PC-9 (cell line): ENCODE measurements around the gene RTN4R. TPM values are rescaled to one million over a fixed set of nuclear protein-coding genes. Genes with fewer than 3 reads are reported as not detected.

Source experiments
- BruUV-seq: library from RNA; stranded (reverse); fragments of 400-500 nt; replicated peaks from 2 replicates; lab custom pipeline; 2021; lab: Mats Ljungman, UMichigan
- CTCF ChIA-PET: fragments of 300-600 bp; sonication (Branson Sonifier 250); formaldehyde crosslinking; loops from one replicate; lab custom pipeline; 2022; ENCODE audit warnings: antibody characterized with exemption; lab: Charles Lee
- POLR2A ChIA-PET: fragments of 300-600 bp; sonication (Branson Sonifier 250); formaldehyde crosslinking; loops from one replicate; lab custom pipeline; 2022; ENCODE audit warnings: antibody characterized with exemption; ENCODE audit not compliant: unreplicated experiment; lab: Charles Lee
- DNase-seq, 2 experiments: peaks; one replicate each; pipeline versions ENCODE4 v3.0.0 to v3.0.0-alpha.2; 2015 to 2022; ENCODE audit warnings: mixed read lengths in 1 of 2
- H2AFZ ChIP-seq: fragments of 200-600 bp; sonication (generic); 2 replicates; pipeline ENCODE4 v1.8.1; 2017; ENCODE audit warnings: antibody characterized with exemption
- H3F3A ChIP-seq: fragments of 200-600 bp; sonication (generic); 2 replicates; pipeline ENCODE4 v1.8.1; 2017; ENCODE audit warnings: antibody characterized with exemption, mild to moderate bottlenecking, low read depth; ENCODE audit not compliant: insufficient read depth
- H3K27ac ChIP-seq: fragments of 200-600 bp; sonication (generic); 2 replicates; pipeline ENCODE4 v1.6.1; 2016; ENCODE audit warnings: mixed run types
- H3K27me3 ChIP-seq: fragments of 200-600 bp; sonication (generic); 2 replicates; pipeline ENCODE4 v1.6.1; 2016; ENCODE audit warnings: low read depth, mixed run types; ENCODE audit not compliant: insufficient read depth
- H3K36me3 ChIP-seq: fragments of 200-600 bp; sonication (generic); 2 replicates; pipeline ENCODE4 v1.6.1; 2016; ENCODE audit warnings: low read depth, mixed run types
- H3K4me1 ChIP-seq: fragments of 200-600 bp; sonication (generic); replicated peaks from 2 replicates; pipeline ENCODE4 v1.6.1; 2016; ENCODE audit warnings: mixed run types; ENCODE audit not compliant: insufficient read depth
- H3K4me2 ChIP-seq: fragments of 200-600 bp; sonication (generic); 2 replicates; pipeline ENCODE4 v1.6.1; 2017; ENCODE audit warnings: mixed run types
- H3K4me3 ChIP-seq: fragments of 200-600 bp; sonication (generic); 2 replicates; pipeline ENCODE4 v1.6.1; 2016; ENCODE audit warnings: mixed run types
- H3K79me2 ChIP-seq: fragments of 200-600 bp; sonication (generic); 2 replicates; pipeline ENCODE4 v1.6.1; 2017; ENCODE audit warnings: low read depth, mixed run types
- H3K9me2 ChIP-seq: fragments of 200-600 bp; sonication (generic); 2 replicates; pipeline ENCODE4 v1.8.1; 2017; ENCODE audit warnings: mild to moderate bottlenecking; ENCODE audit not compliant: insufficient read depth
- H3K9me3 ChIP-seq: fragments of 200-600 bp; sonication (generic); 2 replicates; pipeline ENCODE4 v1.8.1; 2016; ENCODE audit warnings: low read depth; ENCODE audit not compliant: insufficient read depth
- H4K20me1 ChIP-seq: fragments of 200-600 bp; sonication (generic); 2 replicates; pipeline ENCODE4 v1.8.1; 2017; ENCODE audit not compliant: insufficient read depth
- CTCF ChIP-seq: fragments of 200-600 bp; sonication (generic); conservative IDR thresholded peaks from 2 replicates; pipeline ENCODE4 v1.6.1; 2017; ENCODE audit warnings: mixed run types, antibody characterized with exemption, mild to moderate bottlenecking, moderate library complexity
- EZH2 ChIP-seq: fragments of 200-600 bp; sonication (generic); IDR thresholded peaks from 2 replicates; pipeline ENCODE4 v1.8.0; 2017; ENCODE audit warnings: antibody characterized with exemption, low read depth
- intact Hi-C: fragments of 100-400 bp; cut with micrococcal nuclease; formaldehyde crosslinking; loops from one replicate; pipeline ENCODE4 v1.10.0; 2022; ENCODE audit not compliant: unreplicated experiment
- total RNA-seq: library from RNA; stranded (reverse); gene quantifications from 2 replicates; pipeline ENCODE4 v1.2.3, GENCODE V29; 2021

The RTN4R gene
- total RNA-seq, 1 experiment from 2014 or later, result 5.0 TPM

GRCh38 chr22:20193761-20194494, 74.2 kb downstream of the RTN4R start:
- peaks cover 20% of the 10 kb centered on the region for H3K27me3 ChIP-seq
- ChIA-PET CTCF (no interaction called here), POLR2A (no interaction called here)
- H3K4me2 ChIP-seq, result no peak overlapping the region
- BruUV-seq, result no TSS peak
- H3K36me3 ChIP-seq, result no peaks in the 10 kb centered on the region
- no peaks in the 10 kb centered on the region for H3K4me1 ChIP-seq
- H3K79me2 ChIP-seq, result no peaks in the 10 kb centered on the region
- H3K27ac ChIP-seq, result no peak overlapping the region
- intact Hi-C loops, result no loop called here
- H2AFZ ChIP-seq, result no peak overlapping the region
- DNase-seq, result no peak
- H3F3A ChIP-seq, result no peaks in the 10 kb centered on the region
- H3K9me3 ChIP-seq, result no peaks in the 10 kb centered on the region
- no peaks in the 10 kb centered on the region for H3K9me2 ChIP-seq
- TF ChIP-seq CTCF (no peak), EZH2 (no peak)
- H3K4me3 ChIP-seq, result no peak overlapping the region
- no peaks in the 10 kb centered on the region for H4K20me1 ChIP-seq

- peaks cover 13% of the 10 kb centered on the region for H3K27me3 ChIP-seq
- no peaks in the 10 kb centered on the region for H3K36me3 ChIP-seq
- CTCF ChIA-PET, result no interaction called here
- no peaks in the 10 kb centered on the region for H3K79me2 ChIP-seq
- H3K9me2 ChIP-seq, result no peaks in the 10 kb centered on the region
- no peaks in the 10 kb centered on the region for H3K4me1 ChIP-seq
- intact Hi-C loops, result no loop called here
- H3K4me3 ChIP-seq, result no peak overlapping the region
- no peak overlapping the region for H2AFZ ChIP-seq
- BruUV-seq, result no TSS peak
- DNase-seq, result no peak
- H4K20me1 ChIP-seq, result no peaks in the 10 kb centered on the region
- H3K27ac ChIP-seq, result no peak overlapping the region
- TF ChIP-seq CTCF (no peak), EZH2 (no peak)
- POLR2A ChIA-PET, result no interaction called here
- H3K4me2 ChIP-seq, result no peak overlapping the region
- H3F3A ChIP-seq, result no peaks in the 10 kb centered on the region
- H3K9me3 ChIP-seq, result no peaks in the 10 kb centered on the region
These were observed 75.0 kb downstream of the RTN4R start for GRCh38 chr22:20192972-20193760.

- intact Hi-C loops, result no loop called here
- no peak for TF ChIP-seq CTCF
- no peak for TF ChIP-seq EZH2
- H3K4me2 ChIP-seq, result no peak overlapping the region
- no peaks in the 10 kb centered on the region for H3K9me3 ChIP-seq
- no peak for DNase-seq
- no peak overlapping the region for H3K27ac ChIP-seq
- H3F3A ChIP-seq, result no peaks in the 10 kb centered on the region
- H4K20me1 ChIP-seq, result no peaks in the 10 kb centered on the region
- no peaks in the 10 kb centered on the region for H3K4me1 ChIP-seq
- H2AFZ ChIP-seq, result no peak overlapping the region
- BruUV-seq, result no TSS peak
- no peaks in the 10 kb centered on the region for H3K79me2 ChIP-seq
- CTCF ChIA-PET, result no interaction called here
- H3K27me3 ChIP-seq, result peaks cover 9% of the 10 kb centered on the region; the same call in 1 of the 2 replicates
- no peaks in the 10 kb centered on the region for H3K36me3 ChIP-seq
- POLR2A ChIA-PET, result no interaction called here
- no peak overlapping the region for H3K4me3 ChIP-seq
- H3K9me2 ChIP-seq, result no peaks in the 10 kb centered on the region
These were observed 75.7 kb downstream of the RTN4R start for GRCh38 chr22:20192293-20192971.
